BE2C (cell line): ENCODE results near the gene TNFRSF1A.

Experiments
- DNase-seq: peaks from one replicate; pipeline ENCODE4 v3.0.0-alpha.2; 2020
- H3K27me3 ChIP-seq: fragments of 250-450 bp; sonication (Bioruptor Pico); 2 replicates; pipeline ENCODE4 v1.5.1; 2020; ENCODE audit warnings: mild to moderate bottlenecking
- H3K36me3 ChIP-seq: fragments of 250-450 bp; sonication (Bioruptor Pico); 2 replicates; pipeline ENCODE4 v1.5.1; 2020; ENCODE audit warnings: mild to moderate bottlenecking
- H3K4me1 ChIP-seq: fragments of 250-450 bp; sonication (Bioruptor Pico); 2 replicates; pipeline ENCODE4 v1.5.1; 2020
- H3K4me3 ChIP-seq: 2 replicates; pipeline ENCODE4 v1.5.1; 2011; ENCODE audit warnings: low read depth, low read length
- H3K9me3 ChIP-seq: fragments of 250-450 bp; sonication (Bioruptor Pico); 2 replicates; pipeline ENCODE4 v1.5.1; 2020
- TF ChIP-seq, protein P1 (sequence below): IDR thresholded peaks from 2 replicates; pipeline ENCODE4 v1.5.1; 2012; ENCODE audit warnings: mild to moderate bottlenecking, low read depth, low read length

TNFRSF1A gene

DNA sequence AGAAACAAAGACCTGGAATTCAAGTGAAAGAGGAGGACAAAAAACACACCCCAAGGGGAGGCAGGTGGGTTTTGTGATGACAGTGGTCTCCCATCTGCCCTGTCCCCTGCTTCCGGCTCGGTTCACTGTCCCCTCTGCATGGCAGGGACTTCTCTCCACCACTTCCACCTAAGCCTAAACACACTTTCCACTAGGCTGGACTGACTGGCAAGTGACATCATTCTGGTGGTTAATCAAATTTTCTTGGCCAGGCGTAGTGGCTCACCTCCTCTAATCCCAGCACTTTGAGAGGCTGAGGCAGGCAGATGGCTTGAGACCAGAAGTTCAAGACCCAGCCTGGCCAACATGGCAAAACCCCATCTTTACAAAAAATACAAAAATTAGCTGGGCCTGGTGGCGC is 19.5 kb downstream of the TNFRSF1A start:
- Histone ChIP-seq H3K36me3 (no peaks in the 10 kb centered on the region), H3K27me3 (no peaks in the 10 kb centered on the region), H3K9me3 (no peaks in the 10 kb centered on the region), H3K4me1 (peaks cover 12% of the 10 kb centered on the region), H3K4me3 (no peak overlapping the region)
- TF ChIP-seq, protein P1, sequence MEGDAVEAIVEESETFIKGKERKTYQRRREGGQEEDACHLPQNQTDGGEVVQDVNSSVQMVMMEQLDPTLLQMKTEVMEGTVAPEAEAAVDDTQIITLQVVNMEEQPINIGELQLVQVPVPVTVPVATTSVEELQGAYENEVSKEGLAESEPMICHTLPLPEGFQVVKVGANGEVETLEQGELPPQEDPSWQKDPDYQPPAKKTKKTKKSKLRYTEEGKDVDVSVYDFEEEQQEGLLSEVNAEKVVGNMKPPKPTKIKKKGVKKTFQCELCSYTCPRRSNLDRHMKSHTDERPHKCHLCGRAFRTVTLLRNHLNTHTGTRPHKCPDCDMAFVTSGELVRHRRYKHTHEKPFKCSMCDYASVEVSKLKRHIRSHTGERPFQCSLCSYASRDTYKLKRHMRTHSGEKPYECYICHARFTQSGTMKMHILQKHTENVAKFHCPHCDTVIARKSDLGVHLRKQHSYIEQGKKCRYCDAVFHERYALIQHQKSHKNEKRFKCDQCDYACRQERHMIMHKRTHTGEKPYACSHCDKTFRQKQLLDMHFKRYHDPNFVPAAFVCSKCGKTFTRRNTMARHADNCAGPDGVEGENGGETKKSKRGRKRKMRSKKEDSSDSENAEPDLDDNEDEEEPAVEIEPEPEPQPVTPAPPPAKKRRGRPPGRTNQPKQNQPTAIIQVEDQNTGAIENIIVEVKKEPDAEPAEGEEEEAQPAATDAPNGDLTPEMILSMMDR: no peak
- no peak for DNase-seq

DNA sequence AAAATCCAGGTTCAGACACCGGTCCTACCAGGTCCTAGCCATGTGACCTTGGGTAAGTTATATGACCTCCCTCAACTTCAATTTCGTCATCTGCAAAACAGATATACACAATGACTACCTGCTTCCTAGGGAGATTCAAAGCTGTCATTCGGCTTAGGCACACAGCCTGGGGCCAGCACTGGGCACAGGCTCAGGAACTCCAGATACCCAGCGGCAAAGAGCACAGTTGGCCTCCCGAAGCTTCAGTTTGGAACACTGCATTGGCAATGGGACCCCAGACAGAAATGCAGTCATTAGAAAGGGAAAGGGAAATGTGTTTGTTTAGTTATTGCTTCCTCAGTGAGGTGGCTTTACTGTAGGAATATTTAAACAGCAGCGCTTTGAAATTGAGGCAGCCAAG is 20.0 kb downstream of the TNFRSF1A start:
- Histone ChIP-seq H3K36me3 (no peaks in the 10 kb centered on the region), H3K4me1 (peaks cover 12% of the 10 kb centered on the region), H3K4me3 (no peak overlapping the region), H3K27me3 (no peaks in the 10 kb centered on the region), H3K9me3 (no peaks in the 10 kb centered on the region)
- TF ChIP-seq, protein P1: no peak
- no peak for DNase-seq

GRCh38 chr12:6319446-6319845 is 22.4 kb downstream of the TNFRSF1A start:
- Histone ChIP-seq H3K4me1 (peaks cover 8% of the 10 kb centered on the region; the same call in 1 of the 2 replicates), H3K4me3 (no peak overlapping the region), H3K27me3 (no peaks in the 10 kb centered on the region), H3K36me3 (no peaks in the 10 kb centered on the region), H3K9me3 (no peaks in the 10 kb centered on the region)
- DNase-seq: no peak
- TF ChIP-seq, protein P1: no peak

GRCh38 chr12:6318440-6318879 is 23.4 kb downstream of the TNFRSF1A start:
- H3K36me3 ChIP-seq: no peaks in the 10 kb centered on the region
- no peaks in the 10 kb centered on the region for H3K27me3 ChIP-seq
- TF ChIP-seq, protein P1: no peak
- H3K4me1 ChIP-seq: peaks cover 6% of the 10 kb centered on the region; the same call in 1 of the 2 replicates
- DNase-seq: no peak
- H3K4me3 ChIP-seq: no peak overlapping the region
- no peaks in the 10 kb centered on the region for H3K9me3 ChIP-seq

DNA sequence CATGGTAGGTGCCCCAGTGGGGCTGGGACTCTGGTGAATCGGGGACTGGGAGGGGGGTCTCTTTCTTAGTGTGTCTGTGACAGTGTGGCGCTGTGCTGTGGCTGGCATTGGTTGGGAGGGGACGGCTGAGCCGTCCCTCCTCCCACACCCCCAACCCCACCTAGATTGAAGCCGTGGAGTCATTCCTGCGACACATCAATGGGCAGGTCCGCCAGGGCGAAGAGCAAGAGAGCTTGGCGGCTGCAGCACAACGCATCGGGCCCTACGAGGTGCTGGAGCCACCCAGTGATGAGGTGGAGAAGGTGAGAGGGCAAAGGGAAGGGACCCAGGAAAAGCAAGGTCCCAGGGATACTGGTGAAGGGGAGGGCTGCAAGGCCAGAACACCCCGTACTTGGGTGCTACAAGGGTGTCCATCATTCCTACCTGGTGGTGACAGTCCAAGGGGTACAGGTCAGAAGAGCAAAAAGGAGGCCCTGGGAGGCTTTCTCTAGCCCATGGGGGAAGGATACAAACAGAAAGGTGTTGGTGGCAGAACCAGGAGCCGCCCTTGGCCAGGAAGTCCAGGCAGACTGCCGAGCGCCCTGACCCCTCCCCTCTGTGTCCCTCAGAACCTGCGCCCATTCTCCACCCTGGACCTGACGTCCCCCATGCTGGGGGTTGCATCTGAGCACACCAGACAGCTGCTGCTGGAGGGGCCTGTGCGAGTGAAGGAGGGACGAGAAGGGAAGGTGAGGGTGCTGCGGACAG is 24.0 kb downstream of the TNFRSF1A start:
- Histone ChIP-seq H3K36me3 (no peaks in the 10 kb centered on the region), H3K4me3 (no peak overlapping the region), H3K9me3 (no peaks in the 10 kb centered on the region), H3K27me3 (no peaks in the 10 kb centered on the region), H3K4me1 (peaks cover under 1% of the 10 kb centered on the region; the same call in 1 of the 2 replicates)
- TF ChIP-seq, protein P1: no peak
- DNase-seq: no peak
